ENCODE measurements around the gene RPS3. TPM values are rescaled to one million over a fixed set of nuclear protein-coding genes. Genes with fewer than 3 reads are reported as not detected.

The RPS3 gene
- total and polyA plus RNA-seq, 2 of the 13 experiments (the other 11 are each of a cell fraction or from before 2014, with no cell fraction given) = 2,143 to 3,616 TPM

- TF ChIP-seq ZBTB10 (CRISPR knock-in tag; IDR thresholded peaks at IDR 0.05; ENCODE audit: borderline replicate concordance) (peak; percentile 73; the same call in 1 of the 2 replicates), PREB (CRISPR knock-in tag; IDR thresholded peaks at IDR 0.05) (no peak; the same call in 1 of the 2 replicates), ZNF777 (CRISPR knock-in tag; IDR thresholded peaks at IDR 0.05) (0 out of 2 replicates have a peak, but pooled peaks have one; percentile 50), ZNF230 (CRISPR knock-in tag; IDR thresholded peaks at IDR 0.05) (peak; percentile 85; the same call in 1 of the 2 replicates), ZNF224 (CRISPR knock-in tag; IDR thresholded peaks at IDR 0.05) (peak; percentile 74; the same call in 1 of the 2 replicates), NR3C1 (CRISPR knock-in tag; IDR thresholded peaks at IDR 0.05) (no peak), NAIF1 (CRISPR knock-in tag; IDR thresholded peaks at IDR 0.05; ENCODE audit: borderline replicate concordance) (no peak; the same call in 1 of the 2 replicates), ZHX1 (CRISPR knock-in tag; IDR thresholded peaks at IDR 0.05; ENCODE audit: low read depth) (0 out of 2 replicates have a peak, but pooled peaks have one; percentile 26), ZNF547 (CRISPR knock-in tag; IDR thresholded peaks at IDR 0.05) (peak; percentile 96), ZNF563 (CRISPR knock-in tag; IDR thresholded peaks at IDR 0.05) (peak; percentile 93), RORA (CRISPR knock-in tag; IDR thresholded peaks at IDR 0.05) (no peak), NFRKB (IDR thresholded peaks at IDR 0.05) (peak; percentile 24; the same call in 1 of the 2 replicates), CBFB (CRISPR knock-in tag; IDR thresholded peaks at IDR 0.05) (peak; percentile 76), ELF4 (CRISPR knock-in tag; IDR thresholded peaks at IDR 0.05; ENCODE audit: borderline replicate concordance) (peak; percentile 96; the same call in 1 of the 2 replicates), ZNF280D (CRISPR knock-in tag; IDR thresholded peaks at IDR 0.05) (0 out of 2 replicates have a peak, but pooled peaks have one; percentile 52), PAX8 (CRISPR knock-in tag; IDR thresholded peaks at IDR 0.05; ENCODE audit: borderline replicate concordance) (no peak), ZNF775 (CRISPR knock-in tag; IDR thresholded peaks at IDR 0.05; ENCODE audit: borderline replicate concordance) (0 out of 2 replicates have a peak, but pooled peaks have one; percentile 34), MLX (CRISPR knock-in tag; IDR thresholded peaks at IDR 0.05) (0 out of 2 replicates have a peak, but pooled peaks have one; percentile 58)
These were observed at the start of gene RPS3 (continued) for GRCh38 chr11:75399344-75400145.

Measured in HepG2 (cell line).